GM10248 (cell line): ENCODE data around the gene MICAL3.

Experiments used
- CTCF ChIA-PET: fragments of 300-600 bp; sonication (Branson Sonifier 250); formaldehyde crosslinking; extraction: SDS; loops from one replicate; lab custom pipeline; 2021; ENCODE audit warnings: antibody characterized with exemption; lab: Yijun Ruan, JAX
- POLR2A ChIA-PET: fragments of 350-650 bp; sonication (Branson Sonifier 250); formaldehyde crosslinking; extraction: SDS; loops from one replicate; lab custom pipeline; 2020; ENCODE audit warnings: antibody characterized with exemption; lab: Yijun Ruan, JAX
- DNase-seq: peaks from one replicate; pipeline ENCODE4 v3.0.0; 2012; ENCODE audit errors: extremely low spot score
- CTCF ChIP-seq: IDR thresholded peaks from 2 replicates; pipeline ENCODE4 v1.5.1; 2012; ENCODE audit warnings: mild to moderate bottlenecking, low read depth; ENCODE audit errors: extremely low read depth, missing control alignments, control extremely low read depth

MICAL3 gene

GRCh38 chr22:17753401-17753989 lies 270.9 kb downstream of the MICAL3 start:
- peak; percentile 15 for DNase-seq
- POLR2A ChIA-PET, result no interaction called here
- no peak for TF ChIP-seq CTCF
- CTCF ChIA-PET, result interaction anchor here (1.0 to 3.3 kb wide), 4 partner anchors 10 to 323 kb away, joined by 3 to 30 read pairs (median 3); no protein-coding TSS in a partner anchor

- ChIA-PET POLR2A (no interaction called here), CTCF (interaction anchor here (1.0 to 3.3 kb wide), 4 partner anchors 8 to 21 kb away, joined by 3 to 30 read pairs (median 4); no protein-coding TSS in a partner anchor)
- no peak for DNase-seq
- no peak for TF ChIP-seq CTCF
Observed at GRCh38 chr22:17751596-17751995, 272.8 kb downstream of the MICAL3 start.

GRCh38 chr22:17749605-17750395 lies 274.6 kb downstream of the MICAL3 start:
- CTCF ChIA-PET, result interaction anchor here (1.1 to 3.3 kb wide), 2 partner anchors 7 to 326 kb away, joined by 5 to 30 read pairs; no protein-coding TSS in a partner anchor
- no peak for DNase-seq
- POLR2A ChIA-PET, result interaction anchor here (0.6 kb wide), 1 partner anchor 308 kb away, joined by 4 read pairs; no protein-coding TSS in a partner anchor
- no peak for TF ChIP-seq CTCF

GRCh38 chr22:17748555-17749353 lies 275.6 kb downstream of the MICAL3 start:
- CTCF ChIA-PET, result interaction anchor here (1.1 to 1.4 kb wide), 2 partner anchors 36 to 327 kb away, joined by 3 to 5 read pairs; no protein-coding TSS in a partner anchor
- no peak for TF ChIP-seq CTCF
- POLR2A ChIA-PET, result no interaction called here

GRCh38 chr22:17746916-17747315 lies 277.4 kb downstream of the MICAL3 start:
- POLR2A ChIA-PET, result no interaction called here
- no peak for DNase-seq
- CTCF ChIA-PET, result no interaction called here
- TF ChIP-seq CTCF, result no peak

More at GRCh38 chr22:17748555-17749353, 275.6 kb downstream of the MICAL3 start:
- no peak for DNase-seq

- no peak for DNase-seq
- ChIA-PET CTCF (interaction anchor here (0.8 to 8.4 kb wide), 14 partner anchors 7 to 333 kb away, joined by 4 to 72 read pairs (median 30); partner anchors contain the start of gene PEX26), POLR2A (no interaction called here)
- TF ChIP-seq CTCF, result no peak
Observed at GRCh38 chr22:17744430-17744829, 279.9 kb downstream of the MICAL3 start.
